OCI-LY3 (cell line): ENCODE results near the gene ZNF436.

Experiments
- EZH2phosphoT487 ChIP-seq: fragments of 200-600 bp; shearing (Covaris generic); IDR thresholded peaks from 2 replicates; pipeline ENCODE4 v1.6.1; 2018; ENCODE audit warnings: antibody characterized with exemption, mixed run types, low read depth
- TF ChIP-seq, protein P1 (sequence below): fragments of 200-600, 300-600 bp; sonication (generic); IDR thresholded peaks from 2 replicates; pipeline ENCODE4 v1.5.1; 2014; ENCODE audit warnings: antibody characterized with exemption, low read length, low read depth

DNA sequence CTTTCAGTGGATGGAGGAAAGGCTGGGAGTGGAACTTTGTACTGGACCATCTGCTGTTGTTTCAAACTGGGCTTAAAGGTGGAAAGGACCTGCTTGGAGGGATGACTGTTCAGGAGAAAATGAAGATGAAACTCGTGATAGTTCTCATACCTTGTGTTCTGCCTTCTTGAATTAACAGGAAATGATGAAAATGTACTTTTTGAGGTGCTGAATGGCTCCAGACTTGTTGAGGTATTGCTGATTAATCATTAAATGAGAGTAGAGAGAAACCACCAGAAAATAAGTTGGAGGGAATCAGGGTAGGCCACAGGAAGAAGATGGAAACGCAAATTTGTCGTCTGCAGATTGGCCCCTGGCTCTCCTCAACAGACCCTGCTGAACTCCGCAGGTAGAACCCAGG, 26.2 kb upstream of the ZNF436 start:
- TF ChIP-seq, protein P1, sequence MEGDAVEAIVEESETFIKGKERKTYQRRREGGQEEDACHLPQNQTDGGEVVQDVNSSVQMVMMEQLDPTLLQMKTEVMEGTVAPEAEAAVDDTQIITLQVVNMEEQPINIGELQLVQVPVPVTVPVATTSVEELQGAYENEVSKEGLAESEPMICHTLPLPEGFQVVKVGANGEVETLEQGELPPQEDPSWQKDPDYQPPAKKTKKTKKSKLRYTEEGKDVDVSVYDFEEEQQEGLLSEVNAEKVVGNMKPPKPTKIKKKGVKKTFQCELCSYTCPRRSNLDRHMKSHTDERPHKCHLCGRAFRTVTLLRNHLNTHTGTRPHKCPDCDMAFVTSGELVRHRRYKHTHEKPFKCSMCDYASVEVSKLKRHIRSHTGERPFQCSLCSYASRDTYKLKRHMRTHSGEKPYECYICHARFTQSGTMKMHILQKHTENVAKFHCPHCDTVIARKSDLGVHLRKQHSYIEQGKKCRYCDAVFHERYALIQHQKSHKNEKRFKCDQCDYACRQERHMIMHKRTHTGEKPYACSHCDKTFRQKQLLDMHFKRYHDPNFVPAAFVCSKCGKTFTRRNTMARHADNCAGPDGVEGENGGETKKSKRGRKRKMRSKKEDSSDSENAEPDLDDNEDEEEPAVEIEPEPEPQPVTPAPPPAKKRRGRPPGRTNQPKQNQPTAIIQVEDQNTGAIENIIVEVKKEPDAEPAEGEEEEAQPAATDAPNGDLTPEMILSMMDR = no peak
- no peak for TF ChIP-seq EZH2phosphoT487
